Activated CD4-positive, alpha-beta T cell treated with anti-CD3 and anti-CD28 coated beads, Interleukin-2, Interleukin-6, amounts not matched to agents 100 ng/mL and 50 ng/mL, durations not matched to agents 16 hours and 8 hours (primary cell): ENCODE measurements around the gene RPH3AL.

ENCODE experiments used
- DNase-seq: peaks from one replicate; pipeline ENCODE4 v3.0.0-alpha.2; 2020

The RPH3AL gene

GRCh38 chr17:296906-297690 is 55.5 kb downstream of the RPH3AL start:
- DNase-seq, result no peak

- DNase-seq, result no peak
Measured at GRCh38 chr17:296379-296778, 56.2 kb downstream of the RPH3AL start.

DNA sequence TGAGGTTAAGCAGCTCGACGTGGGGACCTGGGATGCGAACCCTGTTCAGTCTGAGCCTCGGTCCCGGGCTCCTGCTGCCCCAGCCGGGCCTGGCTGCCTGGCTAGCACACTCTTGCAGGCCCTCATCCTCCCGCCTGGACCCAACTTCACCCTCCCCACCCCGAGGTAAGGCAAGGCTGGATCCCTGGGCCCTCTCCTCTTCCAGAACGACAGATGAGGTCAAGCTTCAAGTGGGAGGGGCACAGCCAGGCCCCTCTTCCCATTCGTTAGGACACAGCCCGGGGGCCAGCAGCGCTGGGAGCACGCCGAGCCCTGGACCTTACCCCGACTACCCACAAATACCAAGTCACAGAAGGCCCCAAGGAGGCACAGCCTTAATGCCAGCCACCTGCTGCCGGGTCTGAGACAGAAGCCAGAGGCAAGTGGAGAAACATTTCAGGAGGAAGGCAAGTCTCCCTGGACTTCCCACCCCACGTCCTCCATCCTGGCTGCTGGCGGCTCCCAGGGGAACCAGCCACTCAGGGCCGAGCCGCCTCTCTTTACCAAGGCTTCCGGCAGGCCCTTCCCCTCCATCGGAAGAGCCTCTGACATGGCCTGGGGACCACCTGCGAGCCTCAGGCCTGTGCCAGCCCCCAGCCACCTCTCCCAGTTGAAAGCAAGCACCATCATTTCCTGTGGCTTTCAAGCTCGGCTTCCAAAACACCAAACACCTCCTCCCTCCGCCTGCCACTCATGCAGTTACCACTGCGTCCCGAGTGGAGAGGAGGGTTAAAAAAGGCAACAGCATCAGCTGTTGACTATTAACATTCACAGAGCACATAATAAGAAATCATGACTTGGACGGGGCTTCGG is 59.9 kb downstream of the RPH3AL start:
- DNase-seq, result no peak

DNA sequence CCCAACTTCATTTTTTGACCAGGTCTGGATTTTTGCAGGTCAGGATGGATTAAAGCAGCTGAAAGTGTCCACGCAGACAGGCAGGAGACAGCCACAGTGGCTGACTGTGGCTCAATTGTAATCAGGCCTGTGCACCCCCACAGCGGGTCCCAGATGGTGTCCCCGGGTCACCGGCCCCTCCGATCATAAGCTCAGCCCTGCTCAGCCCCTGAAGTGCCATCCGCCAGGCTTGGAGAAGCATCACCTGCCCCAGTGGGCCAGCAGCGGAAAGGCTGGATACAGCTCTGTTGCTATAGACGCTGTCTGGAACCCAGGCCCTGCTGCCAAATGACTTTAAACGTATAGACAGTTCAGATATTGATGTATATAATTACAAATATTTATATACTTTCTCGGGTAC is 60.6 kb downstream of the RPH3AL start:
- DNase-seq, result no peak

DNA sequence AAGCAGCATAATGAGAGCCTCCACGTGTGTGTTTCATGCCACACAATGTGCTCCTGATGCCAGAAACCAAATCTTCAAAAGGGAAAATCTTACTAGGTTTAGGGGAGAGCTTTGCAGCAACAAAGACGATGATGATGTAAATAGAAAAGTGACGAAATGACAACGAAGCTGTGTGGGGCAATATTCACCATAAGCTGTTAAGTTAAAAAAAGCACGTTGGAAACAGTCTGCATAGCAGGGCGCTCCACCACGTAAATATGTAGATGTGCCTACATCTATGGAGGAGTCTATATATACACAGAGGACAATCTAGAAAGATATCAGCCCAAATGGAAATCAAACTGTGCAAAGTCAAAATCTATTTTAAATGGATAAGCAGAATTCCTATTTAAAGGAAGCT is 61.0 kb downstream of the RPH3AL start:
- no peak for DNase-seq

DNA sequence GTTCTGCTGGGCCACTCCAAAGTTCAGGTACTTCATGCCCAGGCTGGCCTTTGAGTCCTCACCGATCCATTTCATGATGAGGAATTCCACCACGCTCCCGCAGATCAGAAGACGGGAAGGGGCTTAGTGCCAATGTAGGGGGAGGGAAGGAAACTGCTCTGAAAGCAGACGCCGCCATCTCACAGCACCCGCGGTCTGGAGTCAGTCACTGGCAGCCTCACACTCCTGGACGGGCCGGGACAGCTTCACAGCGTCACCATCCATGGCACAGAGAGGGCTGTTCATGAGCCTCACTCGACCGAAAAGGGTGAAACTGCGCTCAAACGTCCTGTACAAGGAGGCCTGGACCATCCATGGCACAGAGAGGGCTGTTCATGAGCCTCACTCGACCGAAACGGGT is 62.0 kb downstream of the RPH3AL start:
- DNase-seq, result no peak

GRCh38 chr17:290121-290521 is 62.5 kb downstream of the RPH3AL start:
- DNase-seq, result no peak

DNA sequence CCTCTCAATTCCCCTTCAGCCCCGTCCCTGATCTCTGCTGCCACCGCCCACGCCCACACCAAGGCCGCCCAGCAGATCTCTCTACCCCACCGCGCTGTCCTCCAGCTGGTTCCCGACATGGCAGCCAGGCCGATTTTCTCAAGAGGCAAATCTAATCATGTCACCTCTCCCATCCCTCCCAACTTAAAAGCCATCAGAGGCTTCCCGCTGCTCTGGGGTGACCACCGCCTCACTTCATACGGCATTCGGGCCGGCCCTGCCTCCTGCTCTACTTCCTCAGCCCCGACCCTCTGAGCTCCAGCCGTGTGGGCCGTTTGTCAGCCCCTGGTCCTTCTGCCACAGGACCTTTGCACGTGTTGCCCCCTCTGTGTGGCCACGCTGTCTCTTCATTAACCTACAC is 63.2 kb downstream of the RPH3AL start:
- DNase-seq, result no peak

DNA sequence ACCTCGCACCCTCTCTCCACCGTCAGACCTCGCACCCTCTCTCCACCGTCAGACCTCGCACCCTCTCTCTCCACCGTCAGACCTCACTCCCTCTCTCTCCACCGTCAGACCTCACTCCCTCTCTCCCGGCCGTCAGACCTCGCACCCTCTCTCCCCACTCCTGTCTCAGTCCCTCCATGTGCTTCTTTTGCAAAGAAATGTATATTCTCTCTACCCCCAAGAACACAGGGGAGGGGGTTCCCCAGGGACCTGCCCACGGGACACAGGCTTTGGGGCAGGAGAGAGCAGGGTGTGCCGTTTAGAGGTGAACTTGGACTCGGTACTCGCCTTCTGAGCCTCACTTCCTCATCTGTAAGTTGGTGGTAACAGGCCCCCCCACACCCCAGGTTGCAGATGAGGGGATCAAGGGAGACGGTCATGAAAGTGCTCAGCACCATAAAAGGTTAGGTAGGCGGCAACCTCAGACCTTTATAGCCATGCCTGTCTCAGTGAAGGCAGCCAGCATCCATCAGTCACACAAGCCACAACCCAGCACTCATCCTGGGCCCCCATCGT is 63.7 kb downstream of the RPH3AL start:
- DNase-seq, result no peak

- DNase-seq, result no peak
Measured at GRCh38 chr17:286571-286970, 66.0 kb downstream of the RPH3AL start.

- no peak for DNase-seq
Measured at GRCh38 chr17:285751-286422, 66.7 kb downstream of the RPH3AL start.

DNA sequence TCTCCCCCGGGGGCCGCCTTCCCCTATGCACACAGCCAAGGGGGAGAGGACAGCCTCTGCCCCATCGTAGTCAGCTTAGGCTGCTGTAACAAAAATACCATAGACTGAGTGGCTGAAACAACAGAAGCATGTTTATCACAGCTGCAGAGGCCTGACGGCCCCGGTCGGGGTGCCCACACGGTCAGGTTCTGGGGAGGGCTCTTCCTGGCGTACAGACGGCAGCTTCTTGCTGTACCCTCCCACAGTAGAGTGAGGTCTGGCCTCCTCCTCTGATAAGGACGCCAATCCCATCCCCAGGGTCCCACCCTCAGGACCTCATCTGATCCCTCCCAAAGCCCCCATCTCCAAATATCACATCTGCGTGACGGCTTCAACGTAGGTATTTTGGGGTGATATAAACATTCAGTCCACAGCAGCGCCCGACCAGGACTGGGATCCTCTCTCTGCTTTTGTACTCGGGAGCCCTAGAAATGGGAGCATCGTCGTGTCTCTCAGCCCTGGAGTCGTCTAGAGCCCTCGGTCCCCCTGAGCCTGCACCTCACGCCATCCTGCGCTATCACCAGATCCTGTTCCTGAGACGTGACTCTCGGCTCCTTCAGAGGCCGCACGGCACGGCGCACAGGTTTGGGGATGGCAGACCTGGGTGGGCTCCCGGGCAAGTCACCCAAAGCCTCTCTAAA is 67.8 kb downstream of the RPH3AL start:
- DNase-seq, result no peak

- DNase-seq, result no peak
Measured at GRCh38 chr17:283911-284675, 68.5 kb downstream of the RPH3AL start.

DNA sequence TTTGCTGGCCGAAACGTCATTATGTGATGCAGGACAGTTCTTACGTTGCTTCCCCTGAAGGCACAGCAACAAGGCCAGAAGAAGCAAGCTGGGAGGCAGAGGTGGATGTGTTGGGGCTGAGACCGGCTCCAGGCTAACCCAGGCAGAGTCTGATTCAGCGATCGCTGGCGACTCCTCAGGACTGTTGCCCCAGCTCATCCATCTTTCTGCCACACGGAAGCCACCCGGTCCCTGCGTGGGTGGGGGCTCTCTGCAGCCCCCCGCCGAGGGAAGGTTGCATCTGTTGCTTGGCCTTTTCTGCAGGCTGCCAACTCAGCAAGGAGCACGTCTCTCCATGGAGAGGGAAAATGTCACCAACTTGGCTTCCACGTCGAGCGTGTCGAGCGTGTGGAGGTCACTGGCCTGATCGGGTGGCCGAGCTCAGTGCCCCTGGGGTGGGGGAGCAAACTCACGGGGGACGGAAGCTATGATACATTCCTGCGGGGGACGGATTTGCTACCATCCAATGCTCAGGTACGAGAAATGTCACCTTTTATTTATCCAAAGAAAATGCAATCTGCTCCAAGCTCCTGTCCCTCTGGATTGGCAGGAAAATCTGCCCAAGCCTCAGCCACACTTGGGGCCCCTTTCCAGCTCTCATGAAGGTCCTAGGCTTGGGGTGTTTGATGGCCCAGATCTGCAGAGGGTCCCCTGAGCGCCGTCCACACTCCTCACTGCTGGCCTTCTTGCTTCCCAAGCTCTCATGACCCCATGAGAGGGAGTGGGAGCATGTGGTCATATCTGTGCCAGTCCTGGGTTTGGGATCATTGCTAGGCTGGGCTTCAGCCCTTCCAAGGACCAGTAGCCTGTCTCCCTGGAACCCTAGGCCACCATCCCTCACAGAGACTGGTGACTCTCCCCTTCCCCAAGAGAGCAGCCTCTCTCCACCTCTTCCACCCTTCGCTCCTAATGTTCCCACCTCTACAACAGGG is 69.4 kb downstream of the RPH3AL start:
- DNase-seq, result no peak

- no peak for DNase-seq
Measured at GRCh38 chr17:282000-282911, 70.4 kb downstream of the RPH3AL start.

- DNase-seq, result no peak
Measured at GRCh38 chr17:281365-281999, 71.1 kb downstream of the RPH3AL start.

GRCh38 chr17:280901-281300 is 71.7 kb downstream of the RPH3AL start:
- DNase-seq, result no peak

- no peak for DNase-seq
Measured at GRCh38 chr17:280216-280615, 72.4 kb downstream of the RPH3AL start.

GRCh38 chr17:279776-280175 is 72.8 kb downstream of the RPH3AL start:
- no peak for DNase-seq
